DMS153 treated with DMSO at 0.1 percent for 48 hours (cell line): ENCODE measurements around the gene RFESD.

Experiments
- DNase-seq: peaks from one replicate; lab custom pipeline; 2025; ENCODE audit not compliant: unreplicated experiment; lab: John Stamatoyannopoulos, UW

The RFESD gene

DNA sequence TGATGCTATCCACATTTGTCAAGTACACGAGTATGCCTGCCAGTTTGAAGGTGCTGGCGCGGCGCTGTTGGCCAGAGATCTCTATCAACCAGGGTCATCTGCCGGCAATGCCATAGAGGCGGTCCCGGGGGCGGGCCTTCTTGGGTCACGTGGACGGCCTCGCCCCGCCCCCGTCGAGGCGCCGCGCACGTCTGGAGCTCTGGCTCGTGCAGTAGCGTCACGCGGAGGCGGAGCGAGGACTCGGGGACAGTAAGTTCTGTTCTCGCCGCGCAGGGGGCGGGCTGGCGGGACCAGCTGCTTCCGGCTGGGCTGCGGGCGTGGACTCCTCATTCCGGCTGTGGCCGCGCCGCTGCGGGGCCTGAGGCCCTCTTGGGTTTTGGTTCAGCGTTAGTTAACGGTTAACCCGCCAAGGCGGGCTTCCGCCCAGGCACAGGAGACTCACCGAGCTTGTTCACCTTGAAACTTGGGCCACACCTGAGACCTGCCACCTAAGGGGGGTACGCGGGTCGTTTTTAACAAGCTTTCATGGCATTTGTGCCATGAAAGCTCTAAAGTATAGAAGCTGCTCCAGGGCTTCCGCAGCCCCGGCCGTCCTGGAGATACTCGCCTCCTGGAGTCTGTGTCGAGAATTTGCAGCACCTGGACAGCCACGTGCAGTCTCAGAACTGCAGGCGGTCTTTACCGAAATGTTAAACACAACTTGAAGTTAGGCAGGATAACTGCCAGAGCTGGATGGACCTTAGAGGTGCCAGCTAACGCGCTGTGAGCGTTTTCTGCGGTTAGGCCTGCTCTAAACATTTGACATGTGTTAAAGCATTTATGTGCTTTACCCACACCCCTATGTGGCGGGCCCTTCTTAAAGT lies at the start of gene RFESD:
RFESD (plus strand) TSS at position 209 of the 863 bp plus-strand sequence. CDS start 5,495 bp downstream, outside the sequence.
- DNase-seq = peak; percentile 59

DNA sequence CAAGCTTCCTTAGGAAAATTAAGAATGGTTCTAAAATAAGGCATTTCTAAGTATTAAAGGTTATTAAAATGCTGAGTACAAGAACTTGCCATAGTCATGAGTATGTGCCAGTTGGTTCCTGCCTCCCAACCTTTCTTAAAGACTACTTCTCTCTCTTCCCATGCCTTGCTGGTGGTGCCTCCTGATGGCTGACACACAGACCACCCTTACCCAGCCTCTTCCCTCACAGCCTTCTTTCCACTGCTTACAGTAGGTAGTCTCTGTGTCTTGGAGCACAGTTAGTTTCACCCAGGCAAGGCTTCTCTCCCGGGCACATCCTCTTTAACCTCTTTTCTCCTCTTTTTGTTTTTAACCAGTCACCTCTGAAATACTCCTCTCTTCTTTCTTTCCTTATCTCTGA lies 47.3 kb upstream of the RFESD start:
- no peak for DNase-seq

GRCh38 chr5:95600557-95600956 lies 46.0 kb upstream of the RFESD start:
- no peak for DNase-seq

DNA sequence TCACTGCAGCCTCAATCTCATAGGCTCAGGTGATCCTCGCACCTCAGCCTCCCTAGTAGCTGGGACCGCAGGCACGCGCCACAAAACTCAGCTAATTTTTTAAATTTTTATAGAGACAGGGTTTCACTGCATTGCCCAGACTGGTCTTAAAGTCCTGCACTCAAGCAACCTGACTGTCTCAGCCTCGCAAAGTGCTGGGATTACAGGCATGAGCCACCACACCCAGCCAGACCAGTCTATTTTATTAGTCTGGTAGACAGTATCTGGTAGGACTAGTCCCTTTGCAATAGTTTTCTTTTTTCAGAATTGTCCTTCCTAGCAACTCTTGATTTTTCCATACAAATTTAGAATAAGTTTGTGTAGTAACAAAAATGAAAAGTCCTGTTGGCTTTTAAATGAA lies 40.8 kb upstream of the RFESD start:
- no peak for DNase-seq

GRCh38 chr5:95606419-95606818 lies 40.2 kb upstream of the RFESD start:
- DNase-seq = no peak

GRCh38 chr5:95609711-95610110 lies 36.9 kb upstream of the RFESD start:
- no peak for DNase-seq

- no peak for DNase-seq
Observed at GRCh38 chr5:95610546-95610945, 36.0 kb upstream of the RFESD start.

GRCh38 chr5:95611396-95611795 lies 35.2 kb upstream of the RFESD start:
- no peak for DNase-seq

- DNase-seq = no peak
Observed at GRCh38 chr5:95613514-95613913, 33.1 kb upstream of the RFESD start.

DNA sequence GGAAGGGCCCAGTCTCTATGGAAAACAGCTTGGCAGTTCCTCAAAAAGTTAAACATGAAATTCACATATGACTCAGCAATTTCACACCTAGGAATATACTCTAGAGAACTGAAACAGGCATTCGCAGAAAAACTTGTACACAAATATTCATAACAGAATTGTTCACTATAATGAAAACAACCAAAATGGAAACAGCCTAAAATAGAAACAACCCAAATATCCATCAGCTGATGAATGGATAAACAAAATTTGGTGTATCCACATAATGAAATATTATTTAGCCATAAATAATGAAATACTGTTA lies 31.5 kb upstream of the RFESD start:
- DNase-seq = no peak

GRCh38 chr5:95617057-95617456 lies 29.5 kb upstream of the RFESD start:
- no peak for DNase-seq

- DNase-seq = no peak
Observed at GRCh38 chr5:95619096-95619495, 27.5 kb upstream of the RFESD start.

GRCh38 chr5:95619514-95620029 lies 27.0 kb upstream of the RFESD start:
- DNase-seq = no peak

- DNase-seq = peak; percentile 8
Observed at GRCh38 chr5:95620030-95620869, 26.3 kb upstream of the RFESD start, which contains the start of gene GPR150. Gene GPR150, plus strand, starts transcription at chr5:95620087. Its CDS starts 189 bp downstream, at chr5:95620276.

DNA sequence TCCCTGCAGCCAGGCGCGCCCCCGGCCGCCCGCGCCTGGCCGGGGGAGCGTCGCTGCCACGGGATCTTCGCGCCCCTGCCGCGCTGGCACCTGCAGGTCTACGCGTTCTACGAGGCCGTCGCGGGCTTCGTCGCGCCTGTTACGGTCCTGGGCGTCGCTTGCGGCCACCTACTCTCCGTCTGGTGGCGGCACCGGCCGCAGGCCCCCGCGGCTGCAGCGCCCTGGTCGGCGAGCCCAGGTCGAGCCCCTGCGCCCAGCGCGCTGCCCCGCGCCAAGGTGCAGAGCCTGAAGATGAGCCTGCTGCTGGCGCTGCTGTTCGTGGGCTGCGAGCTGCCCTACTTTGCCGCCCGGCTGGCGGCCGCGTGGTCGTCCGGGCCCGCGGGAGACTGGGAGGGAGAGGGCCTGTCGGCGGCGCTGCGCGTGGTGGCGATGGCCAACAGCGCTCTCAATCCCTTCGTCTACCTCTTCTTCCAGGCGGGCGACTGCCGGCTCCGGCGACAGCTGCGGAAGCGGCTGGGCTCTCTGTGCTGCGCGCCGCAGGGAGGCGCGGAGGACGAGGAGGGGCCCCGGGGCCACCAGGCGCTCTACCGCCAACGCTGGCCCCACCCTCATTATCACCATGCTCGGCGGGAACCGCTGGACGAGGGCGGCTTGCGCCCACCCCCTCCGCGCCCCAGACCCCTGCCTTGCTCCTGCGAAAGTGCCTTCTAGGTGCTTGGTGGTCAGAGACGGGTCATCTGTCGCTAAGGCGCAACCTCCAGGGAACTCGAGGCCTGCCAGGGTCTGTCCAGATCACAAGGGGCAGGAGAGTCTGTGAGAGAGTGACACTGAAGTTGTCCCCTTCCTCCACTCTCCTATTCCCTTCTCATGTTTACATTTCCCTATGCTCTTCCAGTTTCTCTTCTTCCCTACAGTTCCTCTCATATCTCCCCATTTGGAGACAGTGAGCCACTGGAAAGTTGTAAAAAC lies 25.4 kb upstream of the RFESD start:
- DNase-seq = no peak

DNA sequence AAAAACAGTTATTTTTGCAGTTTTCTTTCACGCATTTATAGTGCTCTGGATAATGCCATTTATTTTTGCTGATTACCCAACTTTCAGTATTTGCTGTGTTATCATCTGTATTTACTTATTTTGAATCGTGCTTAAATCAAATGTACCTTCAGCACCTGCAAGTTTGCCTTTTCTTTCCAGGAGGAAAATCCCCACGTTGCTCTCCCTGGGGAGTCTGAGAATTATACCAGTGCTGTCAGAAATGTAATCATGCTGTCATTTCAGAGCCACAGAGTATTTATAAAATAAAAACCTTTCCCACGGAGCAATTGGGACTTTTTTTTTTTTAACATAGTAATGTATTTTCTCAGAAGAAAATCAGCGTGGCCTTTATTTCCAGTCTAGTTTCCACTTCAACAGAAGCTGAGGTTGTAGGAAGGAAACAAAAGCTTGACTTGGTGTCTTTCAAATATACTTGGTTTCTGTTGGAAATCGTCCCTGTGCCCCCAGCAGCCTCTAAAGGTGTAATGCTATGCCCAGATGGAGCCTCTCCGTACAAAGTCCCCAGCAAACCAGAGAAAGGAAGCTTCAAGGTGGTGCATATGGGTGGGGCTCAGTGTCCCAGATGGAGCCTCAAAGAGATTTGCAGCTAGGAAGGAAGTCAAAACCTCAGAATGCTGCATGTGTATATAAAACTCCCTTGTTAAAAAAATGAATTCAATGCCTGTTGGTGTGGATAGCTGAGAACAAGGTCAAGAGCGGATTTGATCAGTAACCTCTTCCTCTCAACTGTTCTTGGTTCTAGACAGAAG lies 24.5 kb upstream of the RFESD start:
- no peak for DNase-seq

GRCh38 chr5:95623706-95624105 lies 22.9 kb upstream of the RFESD start:
- no peak for DNase-seq

DNA sequence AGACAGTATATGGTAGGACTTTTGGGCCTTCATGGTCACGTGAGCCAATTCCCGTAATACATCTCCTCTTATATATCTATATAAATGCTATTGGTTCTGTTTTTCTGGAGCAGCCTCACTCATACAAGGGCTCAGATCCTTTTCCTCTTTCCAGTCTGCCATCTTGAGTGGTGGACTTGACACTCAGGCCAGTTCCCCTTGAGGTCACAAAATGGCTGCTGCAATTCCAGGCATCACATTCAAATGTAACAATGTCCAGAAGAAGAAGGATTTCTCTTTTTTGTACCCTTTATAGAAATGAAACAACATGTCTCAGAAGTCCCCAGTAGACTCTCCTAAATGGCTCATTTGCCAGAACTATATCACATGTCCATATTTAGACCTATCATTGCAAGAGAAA lies 22.2 kb upstream of the RFESD start:
- no peak for DNase-seq

- DNase-seq = no peak
Observed at GRCh38 chr5:95626701-95627100, 19.9 kb upstream of the RFESD start.
